Esophagus muscularis mucosa (tissue), 4 donors: ENCODE measurements around the gene DGKB. TPM values are rescaled to one million over a fixed set of nuclear protein-coding genes. Genes with fewer than 3 reads are reported as not detected.

Experiments used
- DNase-seq: peaks from one replicate; pipeline ENCODE4 v3.0.0-alpha.2; 2017; ENCODE audit errors: extremely low spot score
- H3K27ac ChIP-seq, 4 donors: fragments of 200-600 bp; sonication (generic); replicated peaks in 1 of 4; 1 replicate in 3 of 4; 2 replicates in 1 of 4; pipeline ENCODE4 v1.5.1; 2016 to 2019; ENCODE audit warnings: mild to moderate bottlenecking in 1 of 4
- H3K27me3 ChIP-seq, 4 donors: fragments of 200-600 bp; sonication (generic); one replicate each; pipeline versions ENCODE4 v1.5.1 to v1.6.0; 2016 to 2019
- H3K36me3 ChIP-seq, 4 donors: fragments of 200-600 bp; sonication (generic); one replicate each; pipeline ENCODE4 v1.5.1; 2016 to 2019
- H3K4me1 ChIP-seq, 4 donors: fragments of 200-600 bp; sonication (generic); one replicate each; pipeline ENCODE4 v1.5.1; 2016 to 2019
- H3K4me3 ChIP-seq, 4 donors: fragments of 200-600 bp; sonication (generic); 1 replicate in 2 of 4; 2 replicates in 2 of 4; pipeline ENCODE4 v1.5.1; 2016 to 2019; ENCODE audit warnings: mild to moderate bottlenecking in 4 of 4, moderate library complexity in 1 of 4
- H3K9me3 ChIP-seq, 4 donors: fragments of 200-600 bp; sonication (generic); 1 replicate in 3 of 4; 2 replicates in 1 of 4; pipeline ENCODE4 v1.5.1; 2016 to 2019
- EP300 ChIP-seq: sonication (generic); formaldehyde crosslinking; IDR thresholded peaks from one replicate; pipeline ENCODE4 v1.6.1; 2017; ENCODE audit warnings: antibody characterized with exemption
- POLR2A ChIP-seq: fragments of 450-650 bp; IDR thresholded peaks from one replicate; pipeline ENCODE4 v1.6.1; 2017; ENCODE audit warnings: antibody characterized with exemption, moderate library complexity, mild to moderate bottlenecking, low read depth
- POLR2AphosphoS5 ChIP-seq, 2 donors: sonication (generic); formaldehyde crosslinking; IDR thresholded peaks; one replicate each; pipeline ENCODE4 v1.6.1; 2017; ENCODE audit warnings: antibody characterized with exemption in 2 of 2
- WGBS: methylation state at CpG from one replicate; pipeline ENCODE4 v1.1.5; 2018; 5-methylcytosine and 5-hydroxymethylcytosine counted together
- intact Hi-C: fragments of 100-400 bp; cut with DNase I; formaldehyde crosslinking; loops from one replicate; pipeline ENCODE4 v1.15.1; 2023
- total RNA-seq, 4 donors: library from RNA; depleted of rRNA; stranded (reverse); fragments of >200 nt; gene quantifications; one replicate each; pipeline versions ENCODE4 v1.1.0 to v1.2.1, GENCODE V29; 2016
- TF ChIP-seq, protein P1 (sequence below), 3 experiments: fragments of 200-600 bp in 2 of 3; fragments of 450-650 bp in 1 of 3; sonication (generic) in 2 of 3; IDR thresholded peaks; one replicate each; pipeline ENCODE4 v1.5.1; 2017 to 2019; ENCODE audit warnings: antibody characterized with exemption in 3 of 3, mild to moderate bottlenecking in 2 of 3, moderate library complexity in 1 of 3

DGKB gene
- total RNA-seq, 4 donors from 2014 or later = 10.4 to 18.5 (median 16.0) TPM

DNA sequence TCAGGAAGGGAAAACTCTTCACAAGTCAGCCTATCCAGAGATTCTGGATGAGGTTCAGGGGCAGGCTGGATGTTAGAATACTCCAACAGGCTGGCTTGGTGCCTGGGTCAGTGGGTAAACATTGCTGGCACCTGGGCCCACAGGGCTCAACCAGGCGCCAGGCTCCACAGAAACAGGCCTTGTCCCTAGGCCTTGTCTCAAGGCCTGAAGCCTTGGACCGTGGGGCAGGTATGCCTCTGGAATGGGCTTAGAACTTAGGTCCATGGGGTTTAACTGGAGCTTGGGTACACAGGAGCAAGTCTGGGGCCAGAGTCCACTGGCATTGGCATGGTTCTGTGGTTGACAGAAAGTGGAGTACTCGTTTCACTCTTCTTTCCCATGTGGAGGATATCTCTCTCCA, 650.1 kb downstream of the DGKB start:
- Histone ChIP-seq H3K4me3 (no peak overlapping the region), H3K36me3 (no peaks in the 10 kb centered on the region), H3K27ac (no peak overlapping the region), H3K4me1 (peaks cover 0 to 25% (median 8%) of the 10 kb centered on the region in 4 donors), H3K9me3 (no peaks in the 10 kb centered on the region), H3K27me3 (no peaks in the 10 kb centered on the region)
- intact Hi-C loops = no loop called here
- 91% methylated on average over 1 of the region's 3 CpGs for WGBS
- no peak for TF ChIP-seq POLR2A
- TF ChIP-seq, protein P1, sequence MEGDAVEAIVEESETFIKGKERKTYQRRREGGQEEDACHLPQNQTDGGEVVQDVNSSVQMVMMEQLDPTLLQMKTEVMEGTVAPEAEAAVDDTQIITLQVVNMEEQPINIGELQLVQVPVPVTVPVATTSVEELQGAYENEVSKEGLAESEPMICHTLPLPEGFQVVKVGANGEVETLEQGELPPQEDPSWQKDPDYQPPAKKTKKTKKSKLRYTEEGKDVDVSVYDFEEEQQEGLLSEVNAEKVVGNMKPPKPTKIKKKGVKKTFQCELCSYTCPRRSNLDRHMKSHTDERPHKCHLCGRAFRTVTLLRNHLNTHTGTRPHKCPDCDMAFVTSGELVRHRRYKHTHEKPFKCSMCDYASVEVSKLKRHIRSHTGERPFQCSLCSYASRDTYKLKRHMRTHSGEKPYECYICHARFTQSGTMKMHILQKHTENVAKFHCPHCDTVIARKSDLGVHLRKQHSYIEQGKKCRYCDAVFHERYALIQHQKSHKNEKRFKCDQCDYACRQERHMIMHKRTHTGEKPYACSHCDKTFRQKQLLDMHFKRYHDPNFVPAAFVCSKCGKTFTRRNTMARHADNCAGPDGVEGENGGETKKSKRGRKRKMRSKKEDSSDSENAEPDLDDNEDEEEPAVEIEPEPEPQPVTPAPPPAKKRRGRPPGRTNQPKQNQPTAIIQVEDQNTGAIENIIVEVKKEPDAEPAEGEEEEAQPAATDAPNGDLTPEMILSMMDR (IDR thresholded peaks at IDR 0.05) = no peak
- no peak for TF ChIP-seq POLR2AphosphoS5 (IDR thresholded peaks at IDR 0.05)
- TF ChIP-seq EP300 = no peak
- no peak for DNase-seq

DNA sequence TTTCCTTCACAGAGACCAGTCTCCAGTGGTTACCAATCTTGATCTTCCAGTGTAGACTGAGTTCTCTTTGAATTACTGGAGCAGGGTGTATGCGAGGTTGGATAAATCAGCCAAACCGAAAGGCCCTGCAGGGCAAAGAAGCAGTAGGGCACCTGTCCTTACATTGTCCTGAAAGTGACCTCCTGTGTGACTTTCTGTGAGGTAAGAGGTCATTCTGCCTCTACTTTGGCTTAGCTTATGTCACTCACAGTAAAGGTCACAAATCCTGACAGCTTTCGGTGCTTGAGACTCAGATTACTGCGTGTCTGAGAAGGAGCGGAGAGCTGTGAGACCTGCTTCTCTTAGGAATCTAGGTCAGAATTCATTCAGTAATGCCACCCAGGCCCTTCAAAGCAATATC, 660.4 kb downstream of the DGKB start:
- H3K4me3 ChIP-seq = no peak overlapping the region
- no peaks in the 10 kb centered on the region for H3K9me3 ChIP-seq
- no peaks in the 10 kb centered on the region for H3K27me3 ChIP-seq
- intact Hi-C loops = no loop called here
- TF ChIP-seq POLR2AphosphoS5 (IDR thresholded peaks at IDR 0.05) (no peak), POLR2A (no peak), EP300 (no peak)
- TF ChIP-seq, protein P1 (IDR thresholded peaks at IDR 0.05) = no peak
- no peaks in the 10 kb centered on the region for H3K36me3 ChIP-seq
- DNase-seq = no peak
- no peaks in the 10 kb centered on the region for H3K4me1 ChIP-seq
- H3K27ac ChIP-seq = no peak overlapping the region
- WGBS = 86% methylated on average over 5 of the region's 5 CpGs

DNA sequence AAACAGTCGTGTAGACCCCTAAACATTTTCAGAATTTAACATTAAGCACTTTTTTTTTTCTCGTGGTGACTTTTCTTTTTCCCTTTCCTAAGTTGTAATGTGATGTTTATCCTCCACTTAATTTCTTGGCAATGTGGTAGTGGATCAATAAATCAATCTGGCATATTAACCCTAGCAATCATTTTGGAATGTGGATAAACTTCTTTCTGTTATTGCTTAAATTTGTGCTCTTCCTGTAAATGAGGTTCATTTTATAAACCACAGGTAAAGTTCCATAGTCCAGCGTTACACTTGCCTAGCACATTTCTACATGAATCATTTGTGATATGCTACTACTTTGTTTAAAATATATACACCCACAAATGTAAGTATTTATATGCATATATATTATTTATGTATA, 665.7 kb downstream of the DGKB start:
- no peaks in the 10 kb centered on the region for H3K9me3 ChIP-seq
- TF ChIP-seq POLR2AphosphoS5 (IDR thresholded peaks at IDR 0.05) (no peak), EP300 (no peak), POLR2A (no peak)
- TF ChIP-seq, protein P1 (IDR thresholded peaks at IDR 0.05) = no peak
- no peak overlapping the region for H3K27ac ChIP-seq
- H3K36me3 ChIP-seq = no peaks in the 10 kb centered on the region
- 80% methylated on average over 3 of the region's 3 CpGs for WGBS
- no peaks in the 10 kb centered on the region for H3K27me3 ChIP-seq
- DNase-seq = no peak
- no peak overlapping the region for H3K4me3 ChIP-seq
- intact Hi-C loops = no loop called here
- no peaks in the 10 kb centered on the region for H3K4me1 ChIP-seq

DNA sequence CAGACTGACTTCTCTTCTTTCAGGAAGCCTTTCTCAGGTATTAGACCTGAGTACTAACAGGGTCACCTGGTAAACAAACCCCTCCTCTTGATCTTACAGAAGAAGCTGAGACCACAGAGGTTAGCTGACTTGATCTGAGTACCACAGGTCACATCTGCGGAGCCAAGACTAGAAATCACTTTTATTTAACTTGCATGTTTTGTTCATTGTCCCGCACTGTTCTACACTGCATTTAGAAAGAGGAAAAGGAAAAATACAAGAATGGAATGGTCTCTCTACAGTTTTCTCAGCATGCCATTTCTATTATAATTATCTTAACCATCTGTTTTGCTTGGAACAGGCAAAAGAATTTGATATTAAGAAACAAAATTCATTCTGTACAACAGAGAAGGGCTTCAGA, 667.5 kb downstream of the DGKB start:
- WGBS = 85% methylated on average over 2 of the region's 2 CpGs
- intact Hi-C loops = no loop called here
- no peak for TF ChIP-seq POLR2AphosphoS5 (IDR thresholded peaks at IDR 0.05)
- no peak for TF ChIP-seq POLR2A
- no peak for TF ChIP-seq EP300
- TF ChIP-seq, protein P1 (IDR thresholded peaks at IDR 0.05) = no peak

DNA sequence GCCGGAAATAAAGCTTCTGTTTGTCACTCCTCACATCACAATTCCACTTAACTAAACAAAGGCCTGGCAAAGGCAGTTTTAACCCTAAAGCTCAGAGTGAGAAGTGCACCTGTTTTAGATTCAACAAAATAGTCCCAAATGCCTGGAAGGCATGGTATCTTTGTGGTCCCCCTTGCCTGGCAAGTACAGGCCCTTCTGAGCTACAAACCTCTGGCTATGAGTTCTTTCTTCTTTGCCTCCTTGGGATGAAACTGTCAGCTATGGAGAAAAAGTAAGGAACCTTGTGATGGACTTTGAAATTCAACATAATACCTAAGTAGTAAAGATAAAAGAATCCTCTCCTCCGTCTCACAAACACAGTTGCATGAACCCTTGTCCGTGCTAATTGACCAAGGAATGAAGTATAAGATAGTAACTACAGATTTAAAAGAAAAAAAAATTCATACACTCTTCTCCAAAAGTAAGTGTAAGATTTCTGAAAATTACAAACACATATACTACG, 668.6 kb downstream of the DGKB start:
- H3K4me3 ChIP-seq = no peak overlapping the region
- no peaks in the 10 kb centered on the region for H3K27me3 ChIP-seq
- 71% methylated on average over 4 of the region's 4 CpGs for WGBS
- H3K4me1 ChIP-seq = no peaks in the 10 kb centered on the region
- TF ChIP-seq, protein P1 (IDR thresholded peaks at IDR 0.05) = no peak
- no peak for TF ChIP-seq POLR2AphosphoS5 (IDR thresholded peaks at IDR 0.05)
- TF ChIP-seq EP300 = no peak
- TF ChIP-seq POLR2A = no peak
- no peak overlapping the region for H3K27ac ChIP-seq
- intact Hi-C loops = no loop called here
- no peaks in the 10 kb centered on the region for H3K9me3 ChIP-seq
- H3K36me3 ChIP-seq = no peaks in the 10 kb centered on the region
- no peak for DNase-seq

More for the DNA sequence above, 667.5 kb downstream of the DGKB start:
- Histone ChIP-seq H3K9me3 (no peaks in the 10 kb centered on the region), H3K36me3 (no peaks in the 10 kb centered on the region), H3K4me1 (no peaks in the 10 kb centered on the region), H3K27me3 (no peaks in the 10 kb centered on the region), H3K27ac (no peak overlapping the region), H3K4me3 (no peak overlapping the region)
- no peak for DNase-seq
